ENCODE data around the gene MTMR4.

DNA sequence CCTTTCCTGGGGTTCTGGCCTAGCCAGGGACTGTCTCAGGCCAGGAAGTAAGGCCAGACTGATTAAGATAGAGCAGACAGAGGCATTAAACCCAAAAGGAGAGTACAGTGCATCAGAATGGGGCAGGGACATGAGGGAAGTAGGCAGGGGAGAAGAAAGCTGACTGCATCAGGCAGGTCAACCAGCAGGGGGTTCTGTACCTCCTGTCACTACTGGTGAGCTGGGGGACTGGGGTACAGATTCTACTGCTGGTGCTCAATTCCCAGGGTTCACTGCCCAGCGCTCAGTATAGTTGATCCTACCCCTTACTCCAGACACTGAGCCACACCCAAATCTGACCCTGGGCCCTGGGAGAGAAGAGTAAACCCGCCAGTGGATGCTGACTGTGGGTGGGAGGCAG lies 12.9 kb upstream of the MTMR4 start:
- TF ChIP-seq, protein P1, sequence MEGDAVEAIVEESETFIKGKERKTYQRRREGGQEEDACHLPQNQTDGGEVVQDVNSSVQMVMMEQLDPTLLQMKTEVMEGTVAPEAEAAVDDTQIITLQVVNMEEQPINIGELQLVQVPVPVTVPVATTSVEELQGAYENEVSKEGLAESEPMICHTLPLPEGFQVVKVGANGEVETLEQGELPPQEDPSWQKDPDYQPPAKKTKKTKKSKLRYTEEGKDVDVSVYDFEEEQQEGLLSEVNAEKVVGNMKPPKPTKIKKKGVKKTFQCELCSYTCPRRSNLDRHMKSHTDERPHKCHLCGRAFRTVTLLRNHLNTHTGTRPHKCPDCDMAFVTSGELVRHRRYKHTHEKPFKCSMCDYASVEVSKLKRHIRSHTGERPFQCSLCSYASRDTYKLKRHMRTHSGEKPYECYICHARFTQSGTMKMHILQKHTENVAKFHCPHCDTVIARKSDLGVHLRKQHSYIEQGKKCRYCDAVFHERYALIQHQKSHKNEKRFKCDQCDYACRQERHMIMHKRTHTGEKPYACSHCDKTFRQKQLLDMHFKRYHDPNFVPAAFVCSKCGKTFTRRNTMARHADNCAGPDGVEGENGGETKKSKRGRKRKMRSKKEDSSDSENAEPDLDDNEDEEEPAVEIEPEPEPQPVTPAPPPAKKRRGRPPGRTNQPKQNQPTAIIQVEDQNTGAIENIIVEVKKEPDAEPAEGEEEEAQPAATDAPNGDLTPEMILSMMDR (IDR thresholded peaks at IDR 0.05) = no peak
- no peak for TF ChIP-seq POLR2A (IDR thresholded peaks at IDR 0.05)
